NCI-H146 treated with DMSO at 0.1 percent for 48 hours (cell line): ENCODE results near the gene PPP1R9A.
A peak's percentile ranks its signal among the peaks of the same experiment; 100 is the strongest.

Experiments
- DNase-seq: peaks from one replicate; lab custom pipeline; 2025; ENCODE audit not compliant: unreplicated experiment; lab: John Stamatoyannopoulos, UW

PPP1R9A gene

DNA sequence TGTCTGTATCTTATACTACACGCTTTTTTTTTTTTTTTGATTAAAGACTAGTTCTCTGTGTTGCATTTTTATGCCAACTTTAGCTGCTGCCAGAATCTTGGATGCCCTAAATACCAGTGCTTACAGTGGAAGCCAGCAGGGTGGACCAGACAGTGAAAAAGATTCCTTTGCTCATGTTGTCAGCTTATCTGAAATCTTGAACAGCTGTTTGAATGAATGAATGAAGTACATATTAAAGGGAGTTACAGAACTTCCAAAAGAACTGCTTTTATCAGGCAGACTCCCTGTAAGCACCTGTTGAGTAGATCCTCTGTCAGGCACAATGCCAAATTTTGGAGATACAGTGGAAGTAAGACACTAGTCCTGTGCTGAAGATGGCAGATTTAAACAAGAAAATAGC, 184.9 kb downstream of the PPP1R9A start:
- DNase-seq = no peak

DNA sequence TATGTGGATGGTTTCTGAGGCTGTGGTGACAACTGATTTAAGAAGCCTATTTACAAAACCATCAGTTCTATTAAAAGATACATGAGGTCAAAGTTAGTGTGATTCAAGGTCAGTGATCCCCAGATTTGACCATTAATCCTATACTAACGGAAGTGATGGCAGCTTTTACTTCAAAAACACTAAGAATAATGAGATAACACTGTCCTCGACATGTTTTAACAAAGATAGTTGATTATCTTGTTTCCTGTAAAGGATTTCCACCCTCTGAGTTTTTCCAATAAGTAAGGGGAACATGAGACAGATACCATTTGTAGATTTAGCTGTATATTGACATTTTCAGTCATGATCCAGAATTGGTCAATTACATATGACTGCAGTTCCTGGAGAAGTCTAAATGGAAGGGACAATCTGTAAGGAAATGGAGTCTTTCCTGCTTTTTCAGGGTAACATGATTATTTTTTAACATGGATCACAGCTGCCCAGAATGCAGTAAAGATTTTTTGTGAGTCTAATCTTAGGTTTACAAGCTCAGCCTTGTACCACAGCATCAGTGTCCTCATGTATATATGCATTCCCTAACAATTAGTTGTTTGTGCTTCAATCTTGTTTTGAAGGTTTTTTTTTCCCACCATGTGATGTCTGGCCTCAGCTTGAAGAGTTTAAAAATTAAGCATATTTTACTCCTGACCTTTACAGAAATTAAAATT, 188.0 kb downstream of the PPP1R9A start:
- DNase-seq = no peak

DNA sequence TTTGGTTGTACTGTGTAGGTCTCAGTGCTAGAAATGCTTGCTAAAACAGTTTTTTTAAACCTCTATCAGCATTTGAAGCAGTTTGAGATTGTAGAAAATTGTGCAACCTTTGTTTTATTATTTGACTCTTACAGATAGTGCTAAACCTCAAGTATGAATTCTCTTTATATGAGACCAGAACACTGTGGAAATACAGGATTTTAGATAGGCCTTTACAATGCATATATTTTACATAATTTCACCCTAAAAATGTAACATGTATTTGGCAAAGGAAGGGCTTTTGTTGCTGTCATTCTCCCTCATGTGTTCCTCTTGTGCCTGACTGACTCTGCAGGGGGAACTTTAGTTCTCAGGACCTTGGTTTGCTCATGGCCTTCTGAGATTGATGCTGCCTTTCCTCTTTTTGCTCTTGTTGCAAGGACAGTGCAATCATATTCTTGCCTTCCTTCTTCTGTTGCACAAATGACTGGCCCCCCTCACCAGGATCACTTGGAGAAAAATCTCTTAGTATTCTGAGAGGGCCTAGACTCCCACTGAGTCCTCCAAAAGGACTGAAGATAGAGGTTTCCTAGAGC, 188.7 kb downstream of the PPP1R9A start:
- DNase-seq = no peak

DNA sequence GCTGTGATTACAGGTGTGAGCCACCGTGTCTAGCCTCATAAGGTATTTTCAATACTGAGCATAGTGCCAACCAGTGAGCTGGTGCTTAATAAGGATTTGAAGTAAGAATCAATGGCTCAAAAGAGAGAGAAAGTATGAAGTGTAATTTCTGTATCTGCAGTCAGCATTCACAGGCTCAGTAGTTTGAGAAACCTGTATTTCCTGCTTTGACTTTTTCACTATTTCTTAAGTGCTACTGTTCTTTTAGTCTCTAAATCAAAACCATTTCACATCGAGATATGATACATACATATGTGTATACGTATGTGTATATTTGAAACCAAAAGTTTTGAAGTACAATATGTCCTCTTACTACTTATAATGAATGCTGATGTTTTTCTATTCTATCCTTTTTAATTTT, 189.9 kb downstream of the PPP1R9A start:
- DNase-seq = no peak

DNA sequence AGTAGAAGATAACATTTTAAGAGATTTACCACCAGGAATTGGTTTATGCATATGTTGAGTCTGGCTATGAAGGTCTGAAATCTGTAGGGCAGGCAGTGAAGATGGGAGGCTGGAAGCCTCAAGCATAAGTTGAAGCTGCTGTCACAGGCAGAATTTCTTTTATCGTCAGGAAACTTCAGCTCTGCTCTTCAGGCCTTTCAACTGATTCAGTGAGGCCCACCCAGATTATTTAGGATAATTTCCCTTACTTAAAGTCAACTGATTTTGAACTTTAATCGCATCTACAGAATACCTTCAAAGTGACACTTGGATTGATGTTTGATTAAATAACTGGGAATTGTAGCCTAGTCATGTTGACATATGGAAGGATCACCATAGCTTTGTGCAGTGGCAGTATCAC, 190.5 kb downstream of the PPP1R9A start:
- DNase-seq = no peak

DNA sequence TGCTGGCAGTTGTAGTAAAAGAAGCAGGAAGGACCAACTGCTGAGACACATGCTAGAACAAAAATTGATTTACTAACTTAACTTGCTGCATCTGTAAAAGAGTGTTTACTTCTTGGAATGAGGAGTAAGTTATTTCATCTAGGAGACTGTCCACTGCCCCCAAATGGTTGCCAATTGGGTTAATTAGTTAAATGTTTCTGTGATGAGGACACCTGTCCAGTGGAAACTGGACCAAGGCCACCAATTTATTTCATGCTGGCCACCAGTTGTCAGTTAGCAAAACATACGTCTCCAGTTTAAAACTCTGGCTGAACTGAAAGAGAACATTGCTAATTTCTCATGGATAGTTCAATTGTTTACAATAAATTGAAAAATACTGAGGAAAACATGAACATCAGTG, 191.7 kb downstream of the PPP1R9A start:
- DNase-seq = no peak

DNA sequence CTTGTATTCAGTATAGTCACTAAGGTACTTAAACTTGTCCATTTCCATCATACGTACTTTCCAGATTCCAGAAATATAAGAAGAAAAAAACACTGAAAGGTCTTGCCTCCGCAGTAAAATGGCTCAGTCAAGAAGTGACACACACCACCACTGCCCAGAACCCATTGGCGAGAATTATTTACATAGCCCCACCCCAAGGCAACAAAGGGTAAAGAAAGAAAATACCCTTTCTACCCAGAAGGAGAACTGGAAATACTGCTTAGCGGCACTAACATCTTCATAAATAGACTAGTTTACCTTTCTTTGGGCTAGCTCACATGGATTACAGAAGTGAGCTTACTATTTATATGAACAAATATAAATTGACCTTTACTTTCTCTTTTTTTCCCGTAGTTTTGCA, 194.0 kb downstream of the PPP1R9A start:
- DNase-seq = no peak

DNA sequence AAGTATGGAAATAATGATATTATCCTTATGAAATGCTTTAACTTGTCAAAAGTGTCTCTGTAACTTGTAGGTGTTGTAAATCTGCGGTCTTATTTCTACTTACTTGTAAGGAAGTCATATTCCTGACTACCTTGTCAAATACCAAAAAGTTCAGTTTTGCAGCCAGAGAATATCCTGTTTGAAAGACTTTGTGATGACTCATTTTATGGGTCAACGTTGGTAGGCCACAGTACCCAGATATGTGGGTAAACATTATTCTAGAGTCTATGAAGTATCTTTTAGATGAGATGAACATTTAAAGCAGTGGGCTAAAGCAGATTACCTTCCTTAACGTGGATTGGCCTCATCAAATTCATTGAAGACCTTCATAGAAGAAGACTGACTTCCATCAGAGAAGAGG, 195.3 kb downstream of the PPP1R9A start:
- no peak for DNase-seq

DNA sequence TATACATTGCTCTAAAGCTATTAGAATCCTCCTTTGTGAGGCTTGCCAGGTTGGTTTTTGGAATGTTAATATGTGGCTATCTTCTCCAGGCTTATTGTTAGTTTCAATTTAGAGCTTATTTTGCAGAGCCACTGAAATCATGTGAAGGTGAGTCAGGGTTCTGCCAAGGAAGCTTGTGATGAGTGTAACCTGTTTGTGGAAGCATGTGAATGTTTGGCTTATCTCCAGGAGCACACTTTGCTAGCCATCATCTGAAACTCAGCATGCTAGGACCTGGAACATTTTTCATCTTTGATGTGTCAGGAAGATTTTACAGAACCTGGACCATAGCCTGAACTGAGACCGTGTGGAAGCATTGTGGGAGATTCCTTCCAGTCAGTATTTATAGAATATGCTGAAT, 197.3 kb downstream of the PPP1R9A start:
- no peak for DNase-seq

DNA sequence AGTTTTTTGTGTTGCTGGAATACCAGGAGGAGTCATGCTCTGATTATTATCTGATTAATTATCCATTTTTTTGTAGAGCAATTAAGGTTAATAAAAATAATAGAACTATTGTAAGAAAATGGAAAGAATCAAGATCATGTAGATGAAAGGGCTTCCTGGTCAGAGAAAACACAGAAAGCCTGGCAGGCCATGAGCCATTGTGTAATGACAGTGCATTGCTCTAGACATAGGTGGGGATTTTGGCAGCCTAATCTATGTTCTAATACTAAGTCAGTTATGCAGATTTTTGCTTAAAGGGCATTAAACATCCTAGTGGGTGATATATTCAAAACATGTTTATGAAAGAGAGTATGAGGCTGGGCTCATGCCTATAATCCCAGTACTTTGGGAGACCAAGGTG, 198.2 kb downstream of the PPP1R9A start:
- DNase-seq = no peak

DNA sequence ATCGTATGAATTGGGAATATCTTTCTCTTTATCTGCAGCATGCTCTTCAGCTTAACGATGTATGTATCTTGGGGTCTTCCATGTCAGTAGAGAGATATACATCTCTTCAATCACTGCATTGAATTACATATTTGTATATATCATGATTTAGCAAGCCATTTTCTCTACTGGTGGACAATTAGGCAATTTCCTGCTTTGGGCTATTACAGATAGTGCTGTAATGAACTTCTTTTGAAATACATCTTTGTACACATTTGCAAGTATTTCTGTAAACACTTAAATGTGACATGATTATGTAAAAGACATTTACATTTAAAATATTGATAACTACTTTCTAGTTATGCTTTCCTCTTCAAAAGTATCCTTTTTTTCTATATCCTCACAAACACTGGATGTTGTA, 199.0 kb downstream of the PPP1R9A start:
- DNase-seq = no peak

DNA sequence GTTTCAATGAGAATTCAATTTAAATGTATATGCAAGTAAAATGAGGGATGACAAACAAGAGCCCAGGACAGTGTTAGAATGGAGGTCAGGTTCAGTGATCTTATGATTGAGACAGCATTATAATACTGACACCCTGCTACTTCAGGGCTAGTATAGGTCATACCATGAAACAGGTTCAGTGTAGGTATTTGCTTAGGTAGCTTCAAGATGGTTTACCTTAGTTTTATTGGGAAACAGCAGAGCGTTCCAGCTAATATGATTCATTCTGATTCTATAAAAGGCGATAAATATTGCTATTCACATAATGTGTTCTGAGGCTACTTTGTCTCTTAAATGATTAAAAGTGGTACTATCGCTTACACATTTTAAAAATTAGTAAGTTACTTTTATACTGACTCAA, 203.3 kb downstream of the PPP1R9A start:
- DNase-seq = no peak

DNA sequence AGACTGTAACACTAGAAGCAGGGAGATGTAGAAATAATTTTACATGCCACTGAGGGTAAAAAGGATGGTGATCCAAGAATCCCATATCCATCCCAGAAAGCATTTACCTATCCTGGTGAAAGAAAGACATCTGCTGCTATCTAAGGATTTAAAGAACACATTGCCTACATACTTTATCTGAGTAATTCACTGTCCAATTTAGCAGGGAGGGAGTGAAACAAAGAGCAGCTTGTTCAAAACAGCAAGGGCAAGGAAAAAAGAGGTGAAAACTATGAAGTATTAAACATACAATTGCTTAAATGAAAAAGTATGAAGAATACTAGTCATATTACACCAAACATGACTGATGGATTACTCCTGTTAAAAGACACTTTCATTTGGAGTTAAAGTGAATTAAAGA, 206.2 kb downstream of the PPP1R9A start:
- no peak for DNase-seq

DNA sequence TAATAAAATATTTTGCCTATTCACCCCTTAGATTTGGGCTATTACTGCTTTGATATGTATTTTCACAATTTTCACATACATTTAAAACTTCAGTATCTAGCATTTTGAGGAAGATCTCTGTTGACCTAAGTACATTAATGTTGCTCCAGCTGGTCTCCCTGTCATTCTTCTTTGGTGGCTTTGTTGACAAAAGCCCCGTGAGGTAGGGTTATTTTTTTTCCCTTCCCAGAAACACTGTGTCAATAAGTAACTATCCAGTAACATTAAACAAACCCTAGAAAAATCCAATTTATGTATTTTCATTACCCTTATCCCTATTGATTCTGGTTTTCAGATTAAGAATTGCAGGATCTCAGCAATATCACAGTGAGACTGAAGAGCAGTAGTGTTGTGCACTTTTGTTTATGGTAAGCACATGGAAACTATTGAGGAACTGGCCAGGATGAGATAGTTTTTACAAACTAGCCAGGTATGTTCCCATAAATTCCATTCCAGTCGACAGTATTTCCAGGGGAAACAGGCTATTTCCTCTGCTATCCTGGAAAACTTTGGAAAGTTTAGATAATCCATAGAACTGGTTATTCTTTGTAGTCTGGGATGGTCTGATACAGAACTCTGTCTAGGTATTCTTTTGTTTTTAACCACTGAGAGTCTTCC, 218.8 kb downstream of the PPP1R9A start:
- DNase-seq = peak; percentile 71

DNA sequence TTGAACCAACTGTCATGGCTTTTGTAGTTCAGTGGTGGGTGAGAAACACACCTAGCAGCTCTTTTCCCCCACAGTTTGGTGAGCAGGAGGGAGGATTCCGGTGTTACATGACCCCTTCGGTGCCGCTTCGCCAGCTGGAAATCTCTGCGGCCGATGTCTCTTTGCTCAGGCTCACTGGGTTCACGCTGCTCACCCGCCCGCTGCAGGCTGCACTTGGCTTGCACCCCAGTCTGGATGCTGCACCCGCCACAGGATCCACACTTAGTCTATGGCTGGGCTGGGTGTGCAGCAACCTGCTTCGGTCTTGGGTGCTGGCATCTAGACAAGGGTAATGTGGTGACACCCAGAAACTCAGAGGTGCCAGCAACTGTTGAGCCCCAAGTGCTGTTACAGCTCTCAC, 225.1 kb downstream of the PPP1R9A start:
- DNase-seq = no peak

DNA sequence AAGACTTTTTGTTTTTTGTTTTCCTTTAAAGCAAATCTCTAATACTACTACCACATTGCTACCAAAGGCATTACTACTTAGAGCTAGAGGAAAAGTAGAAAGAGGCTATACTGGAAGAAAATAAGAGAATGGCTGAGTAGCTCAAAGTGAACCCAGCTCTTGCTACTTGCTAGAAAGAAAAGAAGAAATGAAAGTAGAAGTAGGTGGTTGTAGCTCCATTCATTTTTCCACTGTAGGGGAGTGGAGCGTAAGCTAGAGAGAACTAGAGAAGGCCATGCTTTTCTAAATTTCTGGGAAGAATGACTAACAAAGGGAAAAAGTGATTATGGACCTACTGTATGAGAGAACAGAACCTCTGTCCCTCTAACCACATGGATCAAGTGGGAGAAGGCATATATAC, 232.5 kb downstream of the PPP1R9A start:
- no peak for DNase-seq

DNA sequence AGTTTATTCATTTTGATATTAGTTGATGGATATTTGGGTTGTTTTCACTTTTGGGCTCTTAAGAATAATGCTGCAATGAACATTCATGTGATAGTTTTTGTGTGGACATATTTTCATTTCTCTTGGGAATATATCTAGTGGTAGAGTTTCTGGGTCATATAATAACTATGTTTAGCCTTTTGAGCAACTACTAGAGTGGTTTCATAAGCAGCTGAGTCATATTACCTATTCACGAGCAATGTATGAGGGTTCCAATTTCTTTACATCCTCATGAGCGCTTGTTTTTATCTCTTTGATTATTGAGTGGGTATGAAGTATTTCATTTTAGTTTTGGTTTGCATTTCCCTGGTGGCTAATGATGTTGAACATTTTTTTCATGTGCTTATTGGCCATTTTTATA, 234.4 kb downstream of the PPP1R9A start:
- no peak for DNase-seq

DNA sequence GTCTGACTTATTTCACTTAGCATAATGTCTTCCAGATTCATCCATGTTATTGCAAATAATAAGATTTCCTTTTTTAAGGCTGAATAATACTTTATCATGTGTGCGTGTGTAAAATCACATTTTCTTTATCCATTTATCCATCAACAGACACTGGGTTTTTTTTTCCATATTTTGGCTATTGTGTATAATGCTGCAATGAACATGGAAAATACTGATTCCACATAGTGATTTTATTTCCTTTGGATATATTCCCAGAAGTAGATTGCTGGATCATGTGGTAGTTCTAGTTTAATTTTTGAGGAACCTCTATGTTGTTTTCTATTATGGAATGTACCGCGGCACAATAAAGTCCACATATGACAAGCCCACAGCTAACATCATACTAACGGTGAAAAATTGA, 236.9 kb downstream of the PPP1R9A start:
- DNase-seq = no peak

DNA sequence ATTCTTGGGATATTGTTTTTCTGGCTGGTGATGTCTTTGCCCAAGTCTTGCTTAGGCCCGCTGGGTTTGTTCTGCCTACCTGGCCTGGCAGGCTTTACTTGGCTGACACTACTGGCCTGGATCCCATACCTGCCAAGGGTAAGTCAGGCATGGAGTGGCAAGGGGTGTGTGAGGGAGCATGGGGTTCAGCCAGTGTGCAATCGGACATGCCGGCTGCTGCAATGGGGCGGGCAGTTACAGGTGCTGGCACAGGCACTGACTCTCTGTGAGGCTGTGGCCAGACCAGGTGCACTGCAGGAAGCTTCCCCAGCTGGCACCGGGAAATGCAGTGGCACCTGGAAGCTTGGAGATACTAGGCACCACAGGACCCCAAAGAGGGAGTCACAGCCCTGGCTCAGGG, 248.6 kb downstream of the PPP1R9A start:
- no peak for DNase-seq

DNA sequence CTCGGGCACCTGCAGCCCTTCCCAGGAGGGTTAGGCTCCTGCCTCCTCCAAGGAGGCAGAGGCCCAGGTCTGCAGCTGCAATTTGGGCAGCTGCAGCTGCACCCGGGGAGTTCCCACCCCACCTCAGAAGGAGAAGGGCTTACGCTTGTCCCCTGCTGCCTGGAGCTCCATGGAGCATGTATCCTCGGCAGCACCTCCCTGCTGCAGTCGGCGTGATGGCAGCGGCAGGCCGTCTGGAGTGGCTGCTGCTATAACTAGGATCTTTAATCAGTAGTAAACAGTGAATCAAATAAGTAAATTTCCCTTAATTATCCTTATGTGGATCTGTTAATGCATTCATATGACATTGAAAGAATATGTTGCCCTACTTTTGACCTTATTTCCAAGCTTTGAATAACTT, 250.0 kb downstream of the PPP1R9A start:
- DNase-seq = no peak

DNA sequence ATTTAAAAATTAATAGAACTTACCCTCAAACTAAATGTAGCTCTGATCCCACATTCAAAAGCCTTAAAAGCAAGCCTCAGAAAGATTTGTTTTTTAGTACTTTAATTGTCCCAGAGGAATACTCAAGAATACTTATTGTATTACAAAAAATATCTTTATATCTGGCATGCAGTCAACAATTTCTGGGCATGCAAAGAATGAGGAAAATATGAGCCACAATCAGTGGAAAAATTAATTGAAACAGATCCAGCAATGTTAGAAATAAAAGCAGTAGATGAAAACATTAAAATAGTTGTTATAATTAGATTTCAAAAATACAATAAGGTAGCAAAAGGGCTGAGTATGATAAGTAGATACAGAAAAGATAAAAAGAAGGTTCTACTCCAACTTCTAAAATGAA, 262.3 kb downstream of the PPP1R9A start:
- no peak for DNase-seq

DNA sequence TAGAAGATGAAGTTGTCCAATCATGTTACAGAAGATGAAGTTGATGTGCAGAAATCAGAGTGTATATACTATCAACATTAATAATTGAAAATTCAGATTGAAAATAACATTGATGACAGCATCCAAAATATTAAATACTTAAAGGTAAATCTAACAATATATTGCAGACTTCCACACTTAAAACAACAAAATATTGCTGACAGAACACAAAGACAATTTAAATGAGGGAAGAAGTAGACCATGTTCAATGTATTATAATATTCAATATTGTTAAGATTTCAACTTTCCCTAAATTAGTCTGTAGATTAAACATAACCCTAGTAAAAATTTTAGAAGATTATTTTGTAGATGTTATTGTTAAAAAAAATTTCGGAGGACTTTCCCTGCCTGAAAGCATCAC, 265.0 kb downstream of the PPP1R9A start:
- DNase-seq = no peak

DNA sequence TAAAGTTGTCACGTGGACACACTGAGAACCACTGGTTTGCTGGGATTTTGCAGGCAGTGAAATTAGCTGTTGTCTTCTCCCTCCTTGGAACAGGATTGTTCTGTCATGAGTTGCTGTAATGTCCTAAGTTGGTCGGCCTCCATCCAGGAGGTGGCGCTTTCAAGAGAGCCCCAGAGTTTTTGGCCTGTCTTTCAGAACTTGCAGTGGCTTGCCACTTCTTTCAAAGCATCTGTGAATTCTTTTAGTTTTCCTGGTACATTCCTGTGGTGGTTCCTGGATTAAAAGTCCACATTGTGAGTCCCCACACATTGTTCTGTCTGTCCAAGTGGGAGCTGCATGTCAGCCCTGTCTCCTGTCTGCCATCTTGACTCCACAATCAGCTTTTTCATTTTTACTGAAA, 283.1 kb downstream of the PPP1R9A start:
- no peak for DNase-seq
